ENCODE results near the gene KRTAP10-9. TPM values are rescaled to one million over a fixed set of nuclear protein-coding genes. Genes with fewer than 3 reads are reported as not detected.

KRTAP10-9 gene
- total RNA-seq, 1 experiment from 2014 or later: not detected

DNA sequence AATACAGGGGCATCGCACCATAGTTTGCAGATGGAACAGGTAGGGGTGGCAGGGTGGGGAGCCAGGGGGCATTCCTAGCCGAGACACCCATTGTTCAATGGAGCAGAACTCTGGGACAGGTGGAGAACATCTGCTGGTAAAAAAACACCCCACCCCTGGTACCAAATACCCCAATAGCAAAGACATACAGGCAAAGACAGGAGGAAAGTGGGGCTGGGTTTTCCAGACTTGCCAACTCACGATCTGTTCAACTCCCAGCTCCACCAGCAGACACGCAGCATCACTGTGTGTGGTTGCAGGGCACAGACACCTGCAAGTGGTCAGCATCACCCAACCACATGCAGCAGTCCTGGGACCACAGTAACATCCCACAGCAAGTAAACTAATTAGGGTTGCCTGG is 15.3 kb upstream of the KRTAP10-9 start:
- POLR2A ChIA-PET (ENCODE audit: low non-redundant PET): no interaction called here
- Histone ChIP-seq H3K27ac (ENCODE audit: low read depth, low read length, poor library complexity, severe bottlenecking) (no peak overlapping the region), H3K4me1 (ENCODE audit: insufficient read depth, low read length, poor library complexity, severe bottlenecking) (no peaks in the 10 kb centered on the region), H3K27me3 (replicated peaks; ENCODE audit: insufficient read depth, low read depth, low read length, poor library complexity) (no peaks in the 10 kb centered on the region), H3K9me3 (ENCODE audit: low read depth, low read length, poor library complexity, severe bottlenecking) (peaks cover 25% of the 10 kb centered on the region), H3K4me3 (ENCODE audit: low read depth, low read length, poor library complexity, severe bottlenecking) (no peak overlapping the region), H3K36me3 (ENCODE audit: insufficient read depth, low read length, poor library complexity, severe bottlenecking) (no peaks in the 10 kb centered on the region)
- DNase-seq (ENCODE audit: low spot score): no peak
- intact Hi-C loops (cut with micrococcal nuclease; ENCODE audit: unreplicated experiment): no loop called here
- BruUV-seq (replicated peaks): no TSS peak
- CTCF ChIA-PET: no interaction called here
- TF ChIP-seq, protein P1, sequence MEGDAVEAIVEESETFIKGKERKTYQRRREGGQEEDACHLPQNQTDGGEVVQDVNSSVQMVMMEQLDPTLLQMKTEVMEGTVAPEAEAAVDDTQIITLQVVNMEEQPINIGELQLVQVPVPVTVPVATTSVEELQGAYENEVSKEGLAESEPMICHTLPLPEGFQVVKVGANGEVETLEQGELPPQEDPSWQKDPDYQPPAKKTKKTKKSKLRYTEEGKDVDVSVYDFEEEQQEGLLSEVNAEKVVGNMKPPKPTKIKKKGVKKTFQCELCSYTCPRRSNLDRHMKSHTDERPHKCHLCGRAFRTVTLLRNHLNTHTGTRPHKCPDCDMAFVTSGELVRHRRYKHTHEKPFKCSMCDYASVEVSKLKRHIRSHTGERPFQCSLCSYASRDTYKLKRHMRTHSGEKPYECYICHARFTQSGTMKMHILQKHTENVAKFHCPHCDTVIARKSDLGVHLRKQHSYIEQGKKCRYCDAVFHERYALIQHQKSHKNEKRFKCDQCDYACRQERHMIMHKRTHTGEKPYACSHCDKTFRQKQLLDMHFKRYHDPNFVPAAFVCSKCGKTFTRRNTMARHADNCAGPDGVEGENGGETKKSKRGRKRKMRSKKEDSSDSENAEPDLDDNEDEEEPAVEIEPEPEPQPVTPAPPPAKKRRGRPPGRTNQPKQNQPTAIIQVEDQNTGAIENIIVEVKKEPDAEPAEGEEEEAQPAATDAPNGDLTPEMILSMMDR (conservative IDR thresholded peaks at IDR 0.05; ENCODE audit: low read depth, low read length): no peak
- no peak for TF ChIP-seq EZH2 (IDR thresholded peaks at IDR 0.05; ENCODE audit: borderline replicate concordance, low read depth, low read length, poor library complexity, severe bottlenecking)

DNA sequence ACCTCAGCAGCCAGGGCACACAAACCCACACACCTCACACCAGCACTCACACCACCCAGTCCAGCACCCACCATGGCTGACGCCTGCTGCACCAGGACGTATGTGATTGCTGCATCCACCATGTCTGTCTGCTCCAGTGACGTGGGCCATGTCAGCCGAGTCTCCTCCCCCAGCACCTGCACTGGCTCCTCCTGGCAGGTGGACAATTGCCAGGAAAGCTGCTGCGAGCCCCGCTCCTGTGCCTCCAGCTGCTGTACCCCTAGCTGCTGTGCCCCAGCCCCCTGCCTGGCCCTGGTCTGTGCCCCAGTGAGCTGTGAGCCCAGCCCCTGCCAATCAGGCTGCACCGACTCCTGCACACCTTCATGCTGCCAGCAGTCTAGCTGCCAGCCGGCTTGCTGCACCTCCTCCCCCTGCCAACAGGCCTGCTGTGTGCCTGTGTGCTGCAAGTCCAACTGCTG is 14.8 kb upstream of the KRTAP10-9 start, which contains the start of gene KRTAP10-8:
Gene KRTAP10-8, plus strand, starts transcription at position 51 of the 458 bp plus-strand sequence. Its CDS starts 22 bp downstream, at position 73.
- intact Hi-C loops (cut with micrococcal nuclease; ENCODE audit: unreplicated experiment): no loop called here
- Histone ChIP-seq H3K4me3 (ENCODE audit: low read depth, low read length, poor library complexity, severe bottlenecking) (no peak within 1 kb of the TSS), H3K36me3 (ENCODE audit: insufficient read depth, low read length, poor library complexity, severe bottlenecking) (no peaks in the 10 kb centered on the region), H3K4me1 (ENCODE audit: insufficient read depth, low read length, poor library complexity, severe bottlenecking) (no peaks in the 10 kb centered on the region), H3K27ac (ENCODE audit: low read depth, low read length, poor library complexity, severe bottlenecking) (no peak within 1 kb of the TSS), H3K9me3 (ENCODE audit: low read depth, low read length, poor library complexity, severe bottlenecking) (peaks cover 25% of the 10 kb centered on the region), H3K27me3 (replicated peaks; ENCODE audit: insufficient read depth, low read depth, low read length, poor library complexity) (no peaks in the 10 kb centered on the region)
- no peak for TF ChIP-seq EZH2 (IDR thresholded peaks at IDR 0.05; ENCODE audit: borderline replicate concordance, low read depth, low read length, poor library complexity, severe bottlenecking)
- TF ChIP-seq, protein P1 (conservative IDR thresholded peaks at IDR 0.05; ENCODE audit: low read depth, low read length): no peak
- BruUV-seq (replicated peaks): no TSS peak
- ChIA-PET CTCF (no interaction called here), POLR2A (ENCODE audit: low non-redundant PET) (no interaction called here)
- DNase-seq (ENCODE audit: low spot score): no peak

DNA sequence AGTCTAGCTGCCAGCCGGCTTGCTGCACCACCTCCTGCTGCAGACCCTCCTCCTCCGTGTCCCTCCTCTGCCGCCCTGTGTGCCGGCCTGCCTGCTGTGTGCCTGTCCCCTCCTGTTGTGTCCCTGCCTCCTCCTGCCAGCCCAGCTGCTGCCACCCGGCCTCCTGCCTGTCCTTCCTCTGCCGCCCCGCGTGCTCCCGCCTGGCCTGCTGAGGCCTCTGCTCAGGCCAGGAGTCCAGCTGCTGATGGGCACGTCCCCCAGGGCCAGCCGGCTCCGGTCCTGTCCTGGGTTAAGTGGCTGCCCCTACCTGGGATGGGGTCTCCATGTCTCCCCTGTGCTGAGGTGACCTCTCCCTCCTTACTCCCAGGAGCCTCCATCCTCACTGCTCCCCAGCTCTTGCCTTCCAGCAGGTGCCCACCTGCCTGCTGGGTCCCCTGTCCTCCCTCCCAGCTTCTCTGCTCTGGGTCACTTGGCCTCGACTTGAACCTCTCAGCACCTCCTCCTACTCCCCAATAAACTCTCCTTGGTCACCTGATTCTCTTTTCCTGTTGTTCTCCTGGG is 14.1 kb upstream of the KRTAP10-9 start:
- intact Hi-C loops (cut with micrococcal nuclease; ENCODE audit: unreplicated experiment): no loop called here
- Histone ChIP-seq H3K4me1 (ENCODE audit: insufficient read depth, low read length, poor library complexity, severe bottlenecking) (no peaks in the 10 kb centered on the region), H3K4me3 (ENCODE audit: low read depth, low read length, poor library complexity, severe bottlenecking) (no peak overlapping the region), H3K36me3 (ENCODE audit: insufficient read depth, low read length, poor library complexity, severe bottlenecking) (no peaks in the 10 kb centered on the region), H3K9me3 (ENCODE audit: low read depth, low read length, poor library complexity, severe bottlenecking) (peaks cover 25% of the 10 kb centered on the region), H3K27me3 (replicated peaks; ENCODE audit: insufficient read depth, low read depth, low read length, poor library complexity) (no peaks in the 10 kb centered on the region), H3K27ac (ENCODE audit: low read depth, low read length, poor library complexity, severe bottlenecking) (no peak overlapping the region)
- no TSS peak for BruUV-seq (replicated peaks)
- POLR2A ChIA-PET (ENCODE audit: low non-redundant PET): no interaction called here
- TF ChIP-seq, protein P1 (conservative IDR thresholded peaks at IDR 0.05; ENCODE audit: low read depth, low read length): no peak
- TF ChIP-seq EZH2 (IDR thresholded peaks at IDR 0.05; ENCODE audit: borderline replicate concordance, low read depth, low read length, poor library complexity, severe bottlenecking): no peak
- CTCF ChIA-PET: no interaction called here
- DNase-seq (ENCODE audit: low spot score): no peak
